NCI-H345 treated with DMSO at 0.1 percent for 48 hours (cell line): ENCODE data around the gene PNPLA4.
A peak's percentile ranks its signal among the peaks of the same experiment; 100 is the strongest.

Experiments
- DNase-seq: peaks from one replicate; lab custom pipeline; 2025; ENCODE audit not compliant: unreplicated experiment; lab: John Stamatoyannopoulos, UW

Gene PNPLA4

GRCh38 chrX:7927259-7928167 lies at the start of gene PNPLA4:
Gene PNPLA4, minus strand, starts transcription at chrX:7927413. Its CDS starts 1,294 bp downstream, at chrX:7926119.
- DNase-seq: no peak

GRCh38 chrX:7972586-7972985 lies 45.4 kb upstream of the PNPLA4 start:
- DNase-seq: no peak

- no peak for DNase-seq
Observed at GRCh38 chrX:7970428-7970827, 43.2 kb upstream of the PNPLA4 start.

GRCh38 chrX:7965436-7965835 lies 38.2 kb upstream of the PNPLA4 start:
- DNase-seq: no peak

GRCh38 chrX:7960246-7960645 lies 33.0 kb upstream of the PNPLA4 start:
- DNase-seq: no peak

- no peak for DNase-seq
Observed at GRCh38 chrX:7953446-7953845, 26.2 kb upstream of the PNPLA4 start.

- DNase-seq: no peak
Observed at GRCh38 chrX:7950865-7951264, 23.7 kb upstream of the PNPLA4 start.

GRCh38 chrX:7948483-7948882 lies 21.3 kb upstream of the PNPLA4 start:
- DNase-seq: no peak

- no peak for DNase-seq
Observed at GRCh38 chrX:7946960-7947359, 19.7 kb upstream of the PNPLA4 start.

- DNase-seq: no peak
Observed at GRCh38 chrX:7943600-7944245, 16.5 kb upstream of the PNPLA4 start.

GRCh38 chrX:7941390-7942042 lies 14.3 kb upstream of the PNPLA4 start:
- DNase-seq: no peak

GRCh38 chrX:7934026-7934425 lies 6.8 kb upstream of the PNPLA4 start:
- DNase-seq: no peak

- no peak for DNase-seq
Observed at GRCh38 chrX:7926914-7927258, 327 bp downstream of the PNPLA4 start.

- no peak for DNase-seq
Observed at GRCh38 chrX:7926501-7926900, 712 bp downstream of the PNPLA4 start.

GRCh38 chrX:7925867-7926472 lies 1.2 kb downstream of the PNPLA4 start:
- DNase-seq: peak; percentile 56

- DNase-seq: no peak
Observed at GRCh38 chrX:7921750-7922149, 5.5 kb downstream of the PNPLA4 start.

- no peak for DNase-seq
Observed at GRCh38 chrX:7908821-7909220, 18.4 kb downstream of the PNPLA4 start.

- DNase-seq: no peak
Observed at GRCh38 chrX:7904562-7904961, 22.7 kb downstream of the PNPLA4 start.

- DNase-seq: no peak
Observed at GRCh38 chrX:7891928-7892327, 35.3 kb downstream of the PNPLA4 start.

- DNase-seq: no peak
Observed at GRCh38 chrX:7889680-7890079, 37.5 kb downstream of the PNPLA4 start.

- no peak for DNase-seq
Observed at GRCh38 chrX:7889135-7889534, 38.1 kb downstream of the PNPLA4 start.

- no peak for DNase-seq
Observed at GRCh38 chrX:7876957-7877356, 50.3 kb downstream of the PNPLA4 start.
